ENCODE data around the gene DDX51. TPM values are rescaled to one million over a fixed set of nuclear protein-coding genes. Genes with fewer than 3 reads are reported as not detected.
"Not testable (repeated sequence)": the region's sequence is repeated elsewhere in the genome, so short reads cannot be mapped to it uniquely, and the experiment has no call there.

Gene DDX51
- polyA plus RNA-seq, 1 donor from 2014 or later = 8.9 TPM

DNA sequence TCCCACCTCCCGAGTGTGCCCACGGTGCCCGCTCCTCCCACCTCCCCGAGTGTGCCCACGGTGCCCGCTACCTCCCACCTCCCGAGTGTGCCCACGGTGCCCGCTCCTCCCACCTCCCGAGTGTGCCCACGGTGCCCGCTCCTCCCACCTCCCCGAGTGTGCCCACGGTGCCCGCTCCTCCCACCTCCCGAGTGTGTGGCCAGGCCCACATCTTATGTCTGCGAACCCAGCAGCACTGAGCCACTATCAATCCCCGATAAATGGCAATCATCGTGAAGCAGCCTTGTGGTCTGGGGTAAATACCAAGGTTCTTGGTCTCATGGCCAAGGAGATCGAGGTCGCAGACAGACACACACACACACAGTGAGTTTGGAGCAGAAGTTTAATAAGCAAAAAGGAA is 7.9 kb downstream of the DDX51 start:
- not testable (repeated sequence) for H3K4me3 Mint-ChIP-seq, H3K36me3 Mint-ChIP-seq, H3K9me3 Mint-ChIP-seq, H3K4me1 Mint-ChIP-seq, H3K27me3 Mint-ChIP-seq
- peak overlapping the region in 1 of 3 donors; percentile 88 for H3K27ac Mint-ChIP-seq

GRCh38 chr12:132134653-132135183 is 9.4 kb downstream of the DDX51 start:
- H3K27ac Mint-ChIP-seq, H3K9me3 Mint-ChIP-seq, H3K36me3 Mint-ChIP-seq, H3K4me1 Mint-ChIP-seq, H3K4me3 Mint-ChIP-seq, H3K27me3 Mint-ChIP-seq: not testable (repeated sequence)

DNA sequence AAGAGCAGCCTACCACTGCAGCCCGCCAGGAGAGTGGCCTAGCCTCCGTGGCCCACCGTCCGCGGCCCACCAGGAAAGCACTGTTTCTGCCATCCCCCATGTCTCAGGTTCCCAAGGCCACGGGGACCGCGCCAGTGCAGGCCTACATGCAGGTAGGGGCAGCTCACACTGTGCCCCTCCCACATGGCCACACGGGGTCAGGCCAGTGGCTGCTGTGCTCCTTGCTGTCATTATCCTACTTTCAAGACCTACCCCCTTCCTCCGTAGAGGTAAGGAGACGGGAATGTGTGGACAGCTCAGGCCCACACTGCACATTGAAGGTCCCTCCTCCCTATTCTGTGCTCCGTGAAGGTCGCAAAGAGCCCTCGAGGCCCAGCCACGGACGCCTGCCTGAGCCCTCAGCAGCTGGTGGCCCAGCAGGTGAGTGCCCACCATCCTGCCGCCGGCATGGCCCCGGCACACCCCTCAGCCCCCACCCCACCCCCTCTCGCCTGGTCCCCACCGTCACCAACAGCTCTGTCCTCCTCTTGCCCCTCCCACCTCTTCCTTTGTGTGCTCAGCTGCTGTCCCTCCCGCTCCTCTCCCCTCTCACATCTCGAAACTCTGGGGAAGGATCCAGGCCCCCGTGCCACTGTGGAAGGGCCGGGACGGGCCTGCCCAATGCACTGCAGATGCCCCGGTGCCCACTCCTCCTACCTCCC is 10.0 kb downstream of the DDX51 start:
- no peak overlapping the region for H3K4me3 Mint-ChIP-seq
- no peak overlapping the region for H3K27ac Mint-ChIP-seq

GRCh38 chr12:132132609-132133430 is 11.3 kb downstream of the DDX51 start:
- Mint-ChIP-seq H3K27me3 (no peaks in the 10 kb centered on the region), H3K9me3 (peaks cover 0 to 3% (median 0%) of the 10 kb centered on the region in 3 donors), H3K36me3 (peaks cover 7% of the 10 kb centered on the region)

More for the DNA sequence above, 10.0 kb downstream of the DDX51 start:
- Mint-ChIP-seq H3K36me3 (no peaks in the 10 kb centered on the region), H3K4me1 (peaks cover 0 to 3% (median 0%) of the 10 kb centered on the region in 3 donors), H3K9me3 (peaks cover 0 to 3% (median 0%) of the 10 kb centered on the region in 3 donors), H3K27me3 (no peaks in the 10 kb centered on the region)

DNA sequence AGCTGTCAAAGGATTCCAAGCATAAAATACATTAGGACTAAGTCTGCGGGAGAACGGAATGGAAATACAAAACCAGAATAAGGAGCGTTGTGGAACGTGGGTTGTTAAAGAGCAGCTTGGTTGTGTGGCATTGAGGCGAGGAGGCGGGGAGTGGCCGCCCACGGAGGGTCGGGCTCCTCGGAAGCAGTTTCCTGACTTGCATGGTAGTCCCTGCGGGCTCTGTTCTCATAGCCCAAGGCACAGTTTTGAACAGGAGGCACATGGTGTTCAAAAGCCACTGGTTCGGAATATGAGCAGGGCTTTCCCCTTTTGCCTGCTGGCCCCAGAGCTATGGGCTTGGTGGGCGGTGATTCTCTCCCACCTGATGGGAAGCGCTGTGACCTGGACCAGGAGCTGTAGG is 12.2 kb downstream of the DDX51 start:
- no peak overlapping the region for H3K27ac Mint-ChIP-seq
- H3K4me1 Mint-ChIP-seq = peaks cover 0 to 6% (median 0%) of the 10 kb centered on the region in 3 donors
- H3K9me3 Mint-ChIP-seq = peaks cover 0 to 6% (median 0%) of the 10 kb centered on the region in 3 donors
- peaks cover 10% of the 10 kb centered on the region for H3K36me3 Mint-ChIP-seq
- no peaks in the 10 kb centered on the region for H3K27me3 Mint-ChIP-seq
- peak overlapping the region in 1 of 4 donors; percentile 30 for H3K4me3 Mint-ChIP-seq

More at GRCh38 chr12:132132609-132133430, 11.3 kb downstream of the DDX51 start:
- no peak overlapping the region for H3K4me3 Mint-ChIP-seq
- H3K27ac Mint-ChIP-seq = no peak overlapping the region
- peaks cover 0 to 6% (median 0%) of the 10 kb centered on the region in 3 donors for H3K4me1 Mint-ChIP-seq

DNA sequence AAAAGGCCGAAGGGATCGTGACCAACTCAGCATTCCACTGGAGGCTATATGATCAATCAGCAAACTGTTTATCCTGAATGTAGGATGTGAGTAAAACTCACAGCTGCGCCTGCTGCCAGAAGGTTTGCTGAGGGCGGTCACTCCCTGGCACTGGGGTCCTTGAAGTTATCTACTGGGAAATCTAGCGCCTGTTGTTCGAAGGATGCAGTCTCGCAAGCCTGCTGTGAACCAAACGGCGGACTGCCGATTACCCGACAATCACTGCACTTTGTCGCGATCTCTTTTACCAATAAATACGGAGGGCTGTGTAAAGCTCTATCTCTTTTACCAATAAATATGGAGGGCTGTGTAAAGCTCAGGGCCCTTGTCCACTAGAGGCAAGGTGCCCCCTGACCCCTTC is 12.9 kb downstream of the DDX51 start:
- H3K27ac Mint-ChIP-seq = peak overlapping the region in 1 of 3 donors; percentile 44
- no peak overlapping the region for H3K4me3 Mint-ChIP-seq
- no peaks in the 10 kb centered on the region for H3K27me3 Mint-ChIP-seq
- H3K9me3 Mint-ChIP-seq = peaks cover 0 to 6% (median 0%) of the 10 kb centered on the region in 3 donors
- peaks cover 12% of the 10 kb centered on the region for H3K36me3 Mint-ChIP-seq
- H3K4me1 Mint-ChIP-seq = peaks cover 0 to 5% (median 0%) of the 10 kb centered on the region in 3 donors

DNA sequence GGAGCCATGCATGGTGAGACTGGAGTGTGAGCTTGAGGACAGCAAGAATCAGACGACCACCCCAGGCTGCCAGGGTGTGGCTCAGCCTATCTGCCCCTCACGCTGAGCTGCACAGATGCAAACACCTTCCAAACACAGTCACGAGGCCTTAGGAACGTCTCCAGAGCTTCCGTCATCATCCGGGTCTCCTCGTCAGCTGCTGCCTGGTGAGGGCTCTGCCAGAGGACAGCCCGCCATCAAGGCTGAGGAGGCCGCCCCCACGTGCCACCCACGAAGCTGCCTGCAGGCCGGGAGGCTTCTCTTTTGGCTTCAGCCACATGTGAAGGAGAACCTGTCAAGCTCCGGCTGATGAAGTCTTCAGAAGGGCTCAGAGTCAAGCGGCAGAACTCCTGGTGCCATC is 13.4 kb downstream of the DDX51 start:
- H3K27ac Mint-ChIP-seq = no peak overlapping the region
- no peak overlapping the region for H3K4me3 Mint-ChIP-seq
- H3K9me3 Mint-ChIP-seq = peaks cover 0 to 6% (median 0%) of the 10 kb centered on the region in 3 donors
- H3K36me3 Mint-ChIP-seq = peaks cover 14% of the 10 kb centered on the region
- peaks cover 0 to 4% (median 0%) of the 10 kb centered on the region in 3 donors for H3K4me1 Mint-ChIP-seq
- no peaks in the 10 kb centered on the region for H3K27me3 Mint-ChIP-seq

DNA sequence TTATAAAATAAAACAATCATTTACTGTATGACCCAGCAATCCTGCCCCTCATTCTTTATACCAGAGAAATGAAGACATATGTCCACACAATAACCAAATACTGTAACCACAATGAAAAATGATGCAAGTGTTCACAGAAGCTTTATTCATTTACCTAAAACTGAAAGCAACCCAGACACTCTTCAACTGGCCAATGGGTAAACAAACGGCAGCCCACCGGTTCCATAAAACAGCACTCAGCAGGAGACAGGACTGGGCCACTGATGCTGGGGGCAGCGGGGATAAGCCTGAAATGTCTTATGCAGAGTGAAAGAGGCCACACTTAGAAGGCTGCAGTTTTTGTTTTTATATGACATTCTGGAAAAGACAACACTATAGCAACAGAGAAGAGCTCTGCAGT is 15.1 kb downstream of the DDX51 start:
- Mint-ChIP-seq H3K27ac (no peak overlapping the region), H3K27me3 (no peaks in the 10 kb centered on the region)

DNA sequence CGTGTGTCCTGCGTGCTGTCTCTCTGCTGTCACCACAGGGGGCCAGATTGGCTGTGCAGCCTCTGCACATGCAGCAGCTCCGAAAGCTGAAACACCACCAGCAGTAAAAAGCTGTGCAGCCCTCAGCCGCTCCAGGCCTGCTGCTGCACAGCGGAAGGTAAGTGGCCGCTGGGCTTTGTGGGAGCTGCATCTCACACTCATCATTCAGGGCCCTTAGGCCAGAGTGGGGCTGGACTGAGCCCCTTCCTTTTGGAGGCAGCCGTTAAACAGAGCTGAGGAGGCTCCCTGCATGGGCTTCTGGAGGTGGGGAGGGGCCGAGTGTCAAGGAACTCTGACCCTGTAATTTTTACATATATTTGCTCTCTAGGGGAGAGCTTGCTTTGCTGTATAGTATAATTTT is 17.1 kb downstream of the DDX51 start:
- peaks cover 18% of the 10 kb centered on the region for H3K36me3 Mint-ChIP-seq

More for the DNA sequence above, 15.1 kb downstream of the DDX51 start:
- no peak overlapping the region for H3K4me3 Mint-ChIP-seq
- peaks cover 18% of the 10 kb centered on the region for H3K36me3 Mint-ChIP-seq
- H3K4me1 Mint-ChIP-seq = peaks cover 0 to 4% (median 0%) of the 10 kb centered on the region in 3 donors
- H3K9me3 Mint-ChIP-seq = peaks cover 0 to 6% (median 0%) of the 10 kb centered on the region in 3 donors

GRCh38 chr12:132125736-132126135 is 18.4 kb downstream of the DDX51 start:
- H3K27me3 Mint-ChIP-seq = no peaks in the 10 kb centered on the region
- H3K4me1 Mint-ChIP-seq = peaks cover 0 to 4% (median 0%) of the 10 kb centered on the region in 3 donors
- H3K9me3 Mint-ChIP-seq = peaks cover 0 to 2% (median 0%) of the 10 kb centered on the region in 3 donors
- H3K36me3 Mint-ChIP-seq = peaks cover 18% of the 10 kb centered on the region
- H3K27ac Mint-ChIP-seq = no peak overlapping the region
- no peak overlapping the region for H3K4me3 Mint-ChIP-seq

More for the DNA sequence above, 17.1 kb downstream of the DDX51 start:
- Mint-ChIP-seq H3K27ac (no peak overlapping the region), H3K9me3 (peaks cover 0 to 6% (median 0%) of the 10 kb centered on the region in 3 donors), H3K4me3 (no peak overlapping the region), H3K4me1 (peaks cover 0 to 4% (median 0%) of the 10 kb centered on the region in 3 donors), H3K27me3 (no peaks in the 10 kb centered on the region)

DNA sequence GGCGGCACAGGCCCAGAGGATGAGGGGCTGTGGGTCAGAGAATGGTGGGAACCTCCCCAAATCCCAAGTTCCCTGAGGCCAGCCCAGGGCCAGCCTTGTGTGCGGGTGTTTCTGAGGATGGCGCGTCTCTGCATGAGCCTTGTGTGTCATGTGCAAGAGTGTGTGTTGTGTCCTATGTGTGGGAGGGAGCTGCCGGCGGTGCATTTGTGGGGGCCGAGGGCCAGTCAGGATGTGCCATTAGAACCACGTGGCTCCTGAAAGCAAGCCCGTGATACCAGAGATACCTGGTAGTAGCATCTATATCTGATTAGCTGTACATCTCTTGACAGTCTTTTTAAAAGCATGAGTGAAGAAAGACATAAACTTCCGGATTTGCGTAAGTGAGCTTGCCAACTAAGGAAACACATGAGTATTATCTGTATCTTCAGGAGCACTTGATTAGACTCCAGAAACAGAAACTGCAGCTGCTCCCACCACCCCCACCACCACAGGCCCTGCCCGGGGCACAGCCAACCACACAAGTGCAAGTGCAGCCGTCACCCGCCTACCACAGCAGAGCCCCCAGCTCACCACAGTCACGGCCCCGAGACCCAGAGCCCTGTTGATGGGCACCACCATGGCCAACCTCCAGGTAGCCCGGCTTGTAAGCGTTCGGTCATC is 19.2 kb downstream of the DDX51 start:
- Mint-ChIP-seq H3K4me1 (peaks cover 0 to 4% (median 0%) of the 10 kb centered on the region in 3 donors), H3K27me3 (no peaks in the 10 kb centered on the region), H3K36me3 (peaks cover 18% of the 10 kb centered on the region), H3K4me3 (no peak overlapping the region), H3K9me3 (peaks cover 0 to 2% (median 0%) of the 10 kb centered on the region in 3 donors), H3K27ac (no peak overlapping the region)

DNA sequence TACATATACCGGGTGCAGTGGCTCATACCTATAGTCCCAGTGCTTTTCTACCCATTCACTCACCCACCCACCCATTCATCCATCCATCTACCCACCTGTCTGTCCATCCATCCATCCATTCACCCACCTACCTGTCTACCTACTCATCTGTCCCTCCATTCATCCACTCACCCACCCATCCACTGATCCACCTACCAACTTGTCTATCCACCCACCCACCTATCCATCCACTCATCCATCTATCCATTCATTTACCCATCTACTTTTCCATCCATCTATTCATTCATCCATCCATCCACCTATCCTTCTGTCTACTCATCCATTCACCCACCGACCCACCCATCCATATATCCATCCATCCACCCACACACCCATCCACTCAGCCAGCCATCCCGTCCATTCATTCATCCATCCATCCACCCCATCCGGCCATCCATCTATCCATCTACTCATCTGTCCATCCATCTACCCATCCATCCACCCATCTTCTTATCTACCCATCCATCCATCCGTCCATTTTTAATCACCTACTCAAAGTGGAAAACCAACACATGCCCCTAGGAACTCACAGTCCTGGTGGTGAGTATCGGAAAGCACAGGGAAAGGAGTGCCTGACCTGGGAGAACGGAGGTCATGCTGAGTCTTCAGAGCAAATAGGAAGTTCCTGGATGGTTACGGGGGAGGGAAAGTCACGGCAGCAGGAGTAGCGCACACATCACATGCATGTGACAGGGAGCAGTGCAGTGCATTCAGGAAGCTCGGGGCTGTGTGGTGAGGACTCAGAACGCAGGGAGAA is 20.0 kb downstream of the DDX51 start:
- Mint-ChIP-seq H3K4me3 (no peak overlapping the region), H3K27me3 (no peaks in the 10 kb centered on the region), H3K27ac (no peak overlapping the region), H3K9me3 (peaks cover 0 to 2% (median 0%) of the 10 kb centered on the region in 3 donors), H3K4me1 (peaks cover 0 to 3% (median 0%) of the 10 kb centered on the region in 3 donors), H3K36me3 (peaks cover 18% of the 10 kb centered on the region)

DNA sequence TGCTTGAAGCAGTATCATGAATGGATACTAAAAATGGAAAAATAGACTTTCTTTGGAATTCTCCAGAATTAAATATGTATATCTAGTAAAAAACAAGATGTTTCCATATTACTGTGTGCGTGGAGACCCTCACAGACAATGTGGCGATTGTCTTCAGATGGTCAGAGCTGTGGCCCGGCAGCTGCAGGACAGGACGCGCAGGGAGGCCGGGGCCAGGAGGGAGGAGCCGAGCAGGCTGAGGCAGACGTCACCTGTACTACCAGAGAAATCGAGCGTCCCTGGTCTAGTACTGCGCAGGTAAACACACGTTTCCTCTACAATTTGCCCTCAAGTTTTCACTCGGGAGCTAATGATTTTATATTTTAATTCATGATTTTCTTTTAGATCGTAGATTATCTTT is 22.8 kb downstream of the DDX51 start:
- Mint-ChIP-seq H3K36me3 (peaks cover 6% of the 10 kb centered on the region), H3K4me1 (no peaks in the 10 kb centered on the region), H3K27me3 (no peaks in the 10 kb centered on the region), H3K4me3 (no peak overlapping the region), H3K9me3 (no peaks in the 10 kb centered on the region), H3K27ac (no peak overlapping the region)

GRCh38 chr12:132118876-132119275 is 25.2 kb downstream of the DDX51 start:
- Mint-ChIP-seq H3K36me3 (no peaks in the 10 kb centered on the region), H3K4me3 (no peak overlapping the region), H3K27ac (no peak overlapping the region)

More at GRCh38 chr12:132118876-132119275, 25.2 kb downstream of the DDX51 start:
- no peaks in the 10 kb centered on the region for H3K4me1 Mint-ChIP-seq
- no peaks in the 10 kb centered on the region for H3K27me3 Mint-ChIP-seq
- no peaks in the 10 kb centered on the region for H3K9me3 Mint-ChIP-seq

Measured in IgD-negative memory B cell (primary cell).